GM18951 (cell line): ENCODE measurements around the gene CTPS2.
"Not testable (repeated sequence)": the region's sequence is repeated elsewhere in the genome, so short reads cannot be mapped to it uniquely, and the experiment has no call there.

Experiments
- POLR2A ChIP-seq: IDR thresholded peaks from 4 replicates; pipeline ENCODE4 v1.6.1; 2011; ENCODE audit warnings: mild to moderate bottlenecking; ENCODE audit not compliant: insufficient read length, insufficient read depth; ENCODE audit errors: extremely low read depth
- in situ Hi-C: fragments of 300-500 bp; cut with MboI; formaldehyde crosslinking; loops from one replicate; pipeline ENCODE4 v1.12.0; 2022; ENCODE audit warnings: low sequenced_read_pairs, mixed read lengths, inconsistent platforms; ENCODE audit not compliant: unreplicated experiment

Gene CTPS2

DNA sequence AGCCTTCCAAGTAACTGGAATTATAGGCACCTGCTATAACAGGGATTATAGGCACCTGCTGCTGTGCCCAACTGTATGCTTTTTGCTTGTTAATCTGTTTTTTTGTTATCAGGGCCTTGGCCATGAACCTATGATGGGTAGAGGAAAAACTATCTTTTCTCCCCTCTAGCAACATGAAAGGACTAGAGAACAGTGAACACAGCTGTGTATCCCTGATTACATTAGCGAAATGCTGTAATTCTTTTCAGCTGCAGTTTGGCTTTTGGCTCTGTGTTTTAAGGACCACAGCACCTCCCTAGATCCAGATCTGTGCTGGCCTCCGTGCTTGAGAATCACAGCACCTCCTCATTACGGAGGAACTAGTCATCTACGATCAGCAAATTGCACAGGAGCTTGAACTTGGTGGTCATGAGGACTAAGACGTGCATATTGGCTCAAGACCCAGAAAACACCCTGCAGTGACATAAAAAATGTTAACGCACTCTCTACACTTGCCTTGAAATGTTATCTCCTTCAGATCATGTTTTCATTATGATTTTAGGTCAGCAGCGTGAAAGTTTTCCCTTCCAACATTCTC lies 120.2 kb downstream of the CTPS2 start:
- in situ Hi-C loops = no loop called here

DNA sequence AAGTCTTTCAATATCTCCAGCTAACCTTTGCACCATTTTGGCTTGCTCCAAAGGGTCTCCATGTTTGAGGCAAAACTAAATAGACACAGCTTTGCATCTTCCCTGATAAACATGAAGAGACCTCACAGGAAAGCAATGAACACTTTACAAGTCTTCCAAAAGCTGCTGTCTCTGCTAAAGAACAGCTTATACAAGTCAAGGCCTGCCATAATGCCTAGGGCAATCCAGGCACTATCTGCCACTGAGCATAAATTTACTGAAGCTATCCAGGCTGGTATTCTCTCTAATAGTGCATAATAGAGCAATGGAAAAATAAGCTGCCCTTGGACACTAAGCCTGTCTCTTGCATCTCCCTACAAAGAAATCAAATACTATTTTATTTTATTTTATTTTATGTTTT lies 122.6 kb downstream of the CTPS2 start:
- TF ChIP-seq POLR2A = no peak
- in situ Hi-C loops = no loop called here

More for the DNA sequence above, 120.2 kb downstream of the CTPS2 start:
- TF ChIP-seq POLR2A = no peak

DNA sequence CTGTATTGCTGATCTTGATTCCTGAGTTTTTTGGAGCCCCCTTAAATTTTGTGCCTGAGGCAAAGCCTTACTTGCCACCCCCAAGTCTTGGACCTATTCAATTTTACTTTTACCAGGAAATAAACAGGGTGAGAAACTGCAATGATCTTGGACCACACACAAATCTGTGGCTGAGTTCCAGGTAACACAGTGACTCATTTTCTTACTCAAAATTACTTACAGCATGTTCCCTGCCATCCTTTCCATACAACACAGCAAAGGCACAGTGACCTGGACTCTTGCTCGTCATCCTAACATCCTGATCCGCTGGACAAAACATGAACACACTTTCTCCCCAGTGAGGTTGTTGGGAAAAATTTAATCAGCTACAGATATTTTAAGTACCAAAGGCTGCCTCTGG lies 123.3 kb downstream of the CTPS2 start:
- in situ Hi-C loops = no loop called here
- no peak for TF ChIP-seq POLR2A

DNA sequence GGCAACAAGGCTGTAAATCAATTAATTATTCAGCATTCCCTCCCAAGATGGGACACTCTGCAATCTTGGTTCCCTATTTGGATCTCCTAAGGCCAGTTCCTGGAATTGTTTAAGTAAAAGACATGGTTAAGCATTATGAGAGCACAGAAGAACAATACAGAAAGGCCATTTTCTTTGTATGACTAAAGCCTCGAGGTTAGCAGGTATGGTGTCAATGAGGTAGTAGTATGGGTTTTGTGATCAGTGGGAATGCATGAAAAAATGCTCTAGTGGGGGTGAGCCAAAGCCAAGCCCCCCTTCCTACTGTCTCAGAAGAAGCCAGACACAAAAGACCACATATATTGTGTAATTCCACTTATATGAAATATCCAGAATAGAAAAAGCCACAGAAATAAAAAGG lies 124.2 kb downstream of the CTPS2 start:
- TF ChIP-seq POLR2A = no peak
- in situ Hi-C loops = no loop called here

GRCh38 chrX:16587836-16588235 lies 124.6 kb downstream of the CTPS2 start:
- in situ Hi-C loops = no loop called here

GRCh38 chrX:16586377-16587112 lies 125.9 kb downstream of the CTPS2 start:
- in situ Hi-C loops = no loop called here
- TF ChIP-seq POLR2A = no peak

More at GRCh38 chrX:16587836-16588235, 124.6 kb downstream of the CTPS2 start:
- no peak for TF ChIP-seq POLR2A

DNA sequence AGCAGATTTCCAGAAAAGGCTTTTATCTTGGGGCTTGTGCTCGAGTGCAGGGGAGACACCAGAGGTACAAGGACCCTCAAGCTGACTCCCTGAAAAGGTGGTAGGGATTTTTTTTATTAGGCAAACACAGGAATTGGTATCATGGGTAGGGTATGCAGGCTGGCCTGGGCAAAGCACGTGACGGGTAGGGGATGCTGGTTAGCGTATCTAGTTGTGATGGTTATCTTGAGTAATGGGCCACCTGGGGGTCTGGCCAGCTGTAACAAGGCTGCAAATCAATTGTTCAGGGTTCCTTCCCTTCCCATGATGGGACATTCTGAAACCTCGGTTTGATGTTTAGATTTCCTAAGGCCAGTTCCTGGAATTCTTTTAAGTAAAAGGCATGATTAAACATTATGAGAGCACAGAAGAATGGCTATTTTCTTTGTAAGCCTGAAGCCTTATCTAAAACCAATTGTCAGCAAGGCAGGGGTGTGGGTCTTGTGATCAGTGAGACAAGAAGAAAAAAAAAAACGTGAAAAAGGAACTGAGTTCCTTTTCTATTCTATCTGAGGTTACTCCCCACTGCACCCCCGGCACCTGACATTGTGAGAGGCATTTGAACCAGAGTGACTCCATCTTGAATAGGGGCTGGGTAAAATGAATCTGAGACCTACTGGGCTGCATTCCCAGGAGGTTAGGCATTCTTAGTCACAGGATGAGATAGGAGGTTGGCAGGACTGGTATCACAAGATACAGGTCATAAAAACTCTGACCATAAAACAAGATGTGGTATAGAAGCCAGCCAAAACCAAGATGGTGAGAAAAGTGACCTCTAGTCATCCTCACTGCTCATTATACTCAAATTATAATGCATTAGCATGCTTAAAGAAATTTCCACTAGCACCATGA lies 126.7 kb downstream of the CTPS2 start:
- no peak for TF ChIP-seq POLR2A
- in situ Hi-C loops = no loop called here

DNA sequence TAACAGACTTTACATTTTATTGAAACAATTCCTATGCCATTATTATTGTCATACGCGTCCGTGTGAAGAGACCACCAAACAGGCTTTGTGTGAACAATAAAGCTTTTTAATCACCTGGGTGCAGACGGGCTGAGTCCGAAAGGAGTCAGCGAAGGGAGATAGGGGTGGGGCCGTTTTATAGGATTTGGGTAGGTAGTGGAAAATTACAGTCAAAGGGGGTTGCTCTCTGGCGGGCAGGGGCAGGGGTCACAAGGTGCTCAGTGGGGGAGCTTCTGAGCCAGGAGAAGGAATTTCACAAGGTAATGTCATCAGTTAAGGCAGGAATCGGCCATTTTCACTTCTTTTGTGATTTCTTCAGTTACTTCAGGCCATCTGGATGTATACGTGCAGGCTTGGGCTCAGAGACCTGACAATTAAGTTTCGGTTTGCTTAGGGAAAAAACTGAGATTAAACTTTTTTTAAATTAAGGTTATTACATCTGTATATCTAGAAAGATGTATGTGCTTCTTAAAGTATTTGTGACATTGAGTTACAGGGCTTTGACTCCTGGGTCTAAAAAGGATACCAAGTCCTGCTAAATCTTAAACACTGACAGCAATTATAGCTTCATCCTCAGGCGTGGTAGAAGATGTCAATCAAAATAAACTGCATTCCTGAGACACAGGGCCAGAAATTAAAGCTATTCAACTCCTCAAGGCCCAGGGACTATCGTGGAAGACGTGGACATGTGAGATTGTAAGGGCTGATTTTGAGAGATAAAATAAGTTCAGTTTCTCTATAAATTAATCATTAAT lies 132.3 kb downstream of the CTPS2 start:
- in situ Hi-C loops = not testable (repeated sequence)

DNA sequence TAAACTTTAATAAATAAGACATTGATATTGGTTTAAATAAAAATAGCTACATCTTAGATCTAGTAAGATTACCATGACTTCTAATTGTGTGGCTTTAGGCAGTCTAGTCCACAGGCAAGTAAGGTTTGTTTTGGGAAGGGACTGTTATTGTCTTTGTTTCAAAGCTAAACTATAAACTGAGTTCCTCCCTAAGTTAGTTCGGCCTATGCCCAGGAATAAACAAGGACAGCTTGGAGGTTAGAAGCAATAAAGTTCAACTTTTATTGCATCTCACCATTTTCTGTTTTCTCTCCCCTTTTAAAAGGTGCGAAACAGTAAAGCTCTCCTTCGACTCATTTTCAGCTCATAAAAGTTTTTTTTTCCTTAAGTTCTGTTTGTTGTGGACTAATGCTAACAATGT lies 133.0 kb downstream of the CTPS2 start:
- in situ Hi-C loops = no loop called here
- no peak for TF ChIP-seq POLR2A

GRCh38 chrX:16578218-16578617 lies 134.3 kb downstream of the CTPS2 start:
- TF ChIP-seq POLR2A = no peak
- in situ Hi-C loops = no loop called here

GRCh38 chrX:16577483-16578029 lies 134.9 kb downstream of the CTPS2 start:
- no peak for TF ChIP-seq POLR2A
- in situ Hi-C loops = no loop called here

DNA sequence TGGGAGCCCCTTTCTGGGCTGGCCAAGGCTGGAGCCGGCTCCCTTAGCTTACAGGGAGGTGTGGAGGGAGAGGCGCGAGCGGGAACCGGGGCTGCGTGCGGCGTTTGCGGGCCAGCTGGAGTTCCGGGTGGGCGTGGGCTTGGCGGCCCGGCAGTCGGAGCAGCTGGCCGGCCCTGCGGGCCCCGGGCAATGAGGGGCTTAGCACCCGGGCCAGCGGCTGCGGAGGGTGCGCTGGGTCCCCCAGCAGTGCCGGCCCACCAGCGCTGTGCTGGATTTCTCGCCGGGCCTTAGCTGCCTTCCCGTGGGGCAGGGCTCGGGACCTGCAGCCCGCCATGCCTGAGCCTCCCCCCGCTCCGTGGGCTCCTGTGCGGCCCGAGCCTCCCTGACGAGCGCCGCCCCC lies 137.1 kb downstream of the CTPS2 start:
- in situ Hi-C loops = not testable (repeated sequence)

DNA sequence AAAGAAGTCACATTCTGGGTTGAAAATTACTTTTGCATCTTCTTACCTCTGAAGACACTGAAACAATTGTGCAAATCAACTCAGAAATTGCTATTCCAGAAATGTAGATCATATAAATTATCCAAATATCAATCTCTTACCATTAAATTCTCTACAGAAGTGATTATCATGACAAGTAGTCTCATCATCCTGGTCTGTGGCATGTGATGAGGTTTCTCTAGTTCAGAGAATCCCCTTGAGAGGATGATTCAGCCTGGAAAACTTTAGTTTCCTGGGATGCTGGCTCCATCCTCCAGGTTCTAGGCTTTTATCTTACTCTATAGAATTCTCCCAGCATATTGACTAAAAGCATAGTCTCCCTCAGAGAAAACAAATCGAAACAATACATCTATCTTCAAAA lies 138.7 kb downstream of the CTPS2 start:
- no peak for TF ChIP-seq POLR2A
- in situ Hi-C loops = no loop called here
